GM19351 (cell line): ENCODE results near the gene MCAM.

Experiments
- ATAC-seq: cut with Tn5 transposase; IDR thresholded peaks from one replicate; pipeline ENCODE4 v1.9.1; 2021; ENCODE audit warnings: mild to moderate bottlenecking, moderate library complexity; ENCODE audit not compliant: unreplicated experiment

MCAM gene, protein sequence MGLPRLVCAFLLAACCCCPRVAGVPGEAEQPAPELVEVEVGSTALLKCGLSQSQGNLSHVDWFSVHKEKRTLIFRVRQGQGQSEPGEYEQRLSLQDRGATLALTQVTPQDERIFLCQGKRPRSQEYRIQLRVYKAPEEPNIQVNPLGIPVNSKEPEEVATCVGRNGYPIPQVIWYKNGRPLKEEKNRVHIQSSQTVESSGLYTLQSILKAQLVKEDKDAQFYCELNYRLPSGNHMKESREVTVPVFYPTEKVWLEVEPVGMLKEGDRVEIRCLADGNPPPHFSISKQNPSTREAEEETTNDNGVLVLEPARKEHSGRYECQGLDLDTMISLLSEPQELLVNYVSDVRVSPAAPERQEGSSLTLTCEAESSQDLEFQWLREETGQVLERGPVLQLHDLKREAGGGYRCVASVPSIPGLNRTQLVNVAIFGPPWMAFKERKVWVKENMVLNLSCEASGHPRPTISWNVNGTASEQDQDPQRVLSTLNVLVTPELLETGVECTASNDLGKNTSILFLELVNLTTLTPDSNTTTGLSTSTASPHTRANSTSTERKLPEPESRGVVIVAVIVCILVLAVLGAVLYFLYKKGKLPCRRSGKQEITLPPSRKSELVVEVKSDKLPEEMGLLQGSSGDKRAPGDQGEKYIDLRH

DNA sequence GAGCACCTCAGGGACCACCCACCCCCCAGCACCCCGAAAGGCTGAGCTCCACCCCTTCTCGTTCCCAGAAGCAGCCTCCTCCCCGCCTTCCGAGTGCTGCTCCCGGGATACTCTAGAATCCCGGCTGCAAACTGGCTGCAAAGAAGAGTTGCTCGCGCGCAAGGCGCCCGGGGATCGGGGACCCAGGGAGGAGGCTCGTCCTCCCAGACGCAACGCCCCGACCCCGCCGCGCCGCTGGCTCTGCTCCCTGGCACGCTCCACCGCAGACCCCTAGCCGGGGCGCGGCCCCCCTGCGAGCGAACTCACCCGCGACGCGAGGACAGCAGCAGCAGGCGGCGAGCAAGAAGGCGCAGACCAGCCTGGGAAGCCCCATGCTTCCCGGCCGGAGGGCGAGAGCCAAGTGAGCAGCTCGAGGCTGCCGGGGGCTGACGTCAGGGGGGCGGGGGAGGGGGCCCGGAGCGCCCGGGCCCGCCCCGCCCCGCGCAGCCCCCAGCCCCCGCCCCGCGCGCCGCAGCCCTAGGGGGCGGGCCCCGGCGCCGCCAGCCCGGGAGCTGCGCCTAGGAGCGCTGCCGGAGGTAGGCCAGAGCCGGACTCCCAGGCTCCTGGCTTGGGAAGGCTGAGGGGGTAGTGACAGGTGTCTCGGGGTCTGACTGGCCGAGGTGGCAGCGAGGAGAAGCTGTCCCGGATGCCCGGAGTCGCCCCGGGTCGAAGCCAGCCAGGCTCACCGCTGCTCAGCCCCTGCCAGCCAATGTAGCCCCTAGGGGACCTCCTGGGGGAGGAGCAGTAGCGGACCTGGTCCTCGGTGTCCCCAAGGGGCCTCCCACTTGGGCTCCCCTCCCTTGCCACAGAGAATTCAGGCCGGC is at the start of gene MCAM:
Gene MCAM, minus strand, starts transcription at position 402 of the 863 bp plus-strand sequence. Its CDS starts 29 bp downstream, at position 373.
- ATAC-seq, result no peak

DNA sequence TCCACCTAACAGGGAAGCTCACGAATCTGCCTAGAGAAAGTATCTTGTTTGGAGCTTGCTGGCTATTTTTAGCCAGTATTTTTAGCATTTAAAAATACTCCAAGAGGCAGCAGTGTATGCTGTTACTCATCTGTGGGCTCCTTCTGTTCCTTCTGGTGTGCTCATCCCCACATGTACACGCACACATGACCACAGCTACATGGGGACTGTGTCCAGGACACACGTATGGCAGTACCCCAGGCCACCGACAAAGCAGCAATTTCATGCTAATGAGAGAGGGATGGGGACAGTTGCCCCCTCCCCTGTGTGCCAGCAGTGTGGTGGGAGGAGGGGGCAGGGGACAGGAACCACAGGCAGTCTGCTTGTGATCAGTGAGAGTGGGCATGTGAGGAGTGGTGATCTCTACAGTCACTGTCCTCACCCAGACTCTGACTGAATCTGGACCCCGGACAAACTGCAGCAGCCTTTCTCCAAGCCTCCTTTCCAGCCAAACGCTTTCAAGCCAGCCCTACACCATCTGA is 48.2 kb upstream of the MCAM start:
- ATAC-seq, result no peak

DNA sequence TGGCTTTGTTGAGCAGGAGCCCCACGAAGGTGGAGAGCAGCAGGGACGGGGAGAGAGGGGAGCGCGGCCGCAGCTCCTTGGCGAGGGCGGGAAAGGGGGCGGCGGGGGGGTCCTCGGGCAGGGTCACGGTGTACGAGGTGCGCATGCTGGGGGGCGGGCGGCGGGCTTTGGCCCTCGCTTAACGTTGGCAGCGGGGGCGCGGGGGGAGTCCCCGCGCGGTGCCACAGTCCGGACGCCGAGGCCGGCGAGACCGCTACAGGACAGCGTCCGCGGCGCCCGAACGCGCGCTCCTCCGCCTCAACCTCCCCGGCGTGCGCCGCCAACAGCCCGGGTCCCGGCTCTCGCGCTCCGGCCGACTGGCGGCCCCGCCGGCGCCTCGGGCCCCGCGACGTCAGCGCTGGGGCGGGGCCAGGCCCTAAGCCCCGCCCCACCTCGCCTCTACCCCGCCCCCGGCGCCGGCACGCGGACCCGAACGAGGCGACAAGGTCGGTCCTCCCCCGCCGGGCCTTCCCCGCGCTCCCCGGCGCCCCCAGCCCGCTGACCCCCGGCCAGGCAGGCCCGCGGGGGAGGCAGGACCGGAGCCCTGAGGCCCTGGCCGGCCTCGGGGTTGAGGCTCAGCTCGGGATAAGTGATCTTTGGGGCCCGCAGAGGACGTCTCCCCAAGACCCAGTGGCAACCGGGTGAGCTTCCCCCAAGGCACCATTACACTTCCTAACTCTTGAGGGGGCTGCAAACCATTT is 47.1 kb upstream of the MCAM start:
- ATAC-seq, result peak; percentile 56

DNA sequence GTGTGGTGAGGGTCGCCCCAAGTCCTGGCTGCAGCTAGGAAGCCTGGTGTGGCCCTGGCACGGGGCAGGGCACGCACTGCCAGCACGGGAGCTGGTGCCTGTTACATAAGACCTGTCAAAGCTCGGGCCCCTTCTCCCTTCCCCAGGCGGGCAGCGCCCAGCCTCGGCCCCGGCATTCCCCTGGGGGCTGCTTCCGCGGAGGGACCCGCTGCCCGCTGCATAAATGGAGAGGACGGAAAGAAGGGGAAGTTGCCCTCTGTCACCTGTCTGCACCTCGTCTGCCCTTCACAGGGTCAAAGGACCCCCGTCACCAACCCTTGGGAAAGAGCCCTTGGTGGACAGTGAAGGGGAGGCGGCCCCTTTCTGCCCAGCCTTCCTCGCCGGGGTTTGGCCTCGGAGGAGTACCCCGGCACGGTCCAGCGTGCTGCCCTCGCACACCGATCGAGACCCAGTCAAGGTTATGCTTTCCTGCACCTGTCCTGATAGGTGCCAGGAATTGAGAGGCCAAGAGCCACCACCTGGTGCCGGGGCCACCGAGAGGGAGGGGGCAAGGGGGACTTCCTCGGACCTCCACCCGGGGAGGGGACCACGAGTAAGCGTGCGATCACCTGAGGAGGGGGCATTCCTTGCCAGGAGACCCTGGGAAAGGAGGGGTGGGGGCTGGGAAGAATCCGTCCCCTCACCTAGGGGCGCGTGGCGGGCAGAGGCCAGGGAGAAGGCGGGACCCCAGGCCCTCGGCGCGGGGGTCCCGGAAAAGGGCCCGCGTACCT is 46.3 kb upstream of the MCAM start:
- ATAC-seq, result no peak

DNA sequence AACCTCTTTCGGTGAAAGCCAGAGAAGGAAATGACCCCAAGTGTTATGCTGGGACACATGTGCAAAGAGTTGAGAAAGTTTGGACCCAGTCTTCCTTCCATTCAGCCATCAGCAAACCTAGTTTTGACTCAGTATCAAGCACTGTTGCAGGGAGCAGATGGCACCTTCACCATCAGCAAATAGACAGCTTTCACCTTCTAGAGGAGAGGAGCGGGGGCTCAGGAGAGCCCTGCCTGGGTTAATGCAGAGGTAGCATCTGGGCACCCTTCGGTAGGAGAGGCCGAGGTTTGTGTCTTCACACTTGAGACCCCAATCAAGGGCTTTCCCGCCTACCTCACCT is 45.8 kb upstream of the MCAM start:
- ATAC-seq, result no peak

DNA sequence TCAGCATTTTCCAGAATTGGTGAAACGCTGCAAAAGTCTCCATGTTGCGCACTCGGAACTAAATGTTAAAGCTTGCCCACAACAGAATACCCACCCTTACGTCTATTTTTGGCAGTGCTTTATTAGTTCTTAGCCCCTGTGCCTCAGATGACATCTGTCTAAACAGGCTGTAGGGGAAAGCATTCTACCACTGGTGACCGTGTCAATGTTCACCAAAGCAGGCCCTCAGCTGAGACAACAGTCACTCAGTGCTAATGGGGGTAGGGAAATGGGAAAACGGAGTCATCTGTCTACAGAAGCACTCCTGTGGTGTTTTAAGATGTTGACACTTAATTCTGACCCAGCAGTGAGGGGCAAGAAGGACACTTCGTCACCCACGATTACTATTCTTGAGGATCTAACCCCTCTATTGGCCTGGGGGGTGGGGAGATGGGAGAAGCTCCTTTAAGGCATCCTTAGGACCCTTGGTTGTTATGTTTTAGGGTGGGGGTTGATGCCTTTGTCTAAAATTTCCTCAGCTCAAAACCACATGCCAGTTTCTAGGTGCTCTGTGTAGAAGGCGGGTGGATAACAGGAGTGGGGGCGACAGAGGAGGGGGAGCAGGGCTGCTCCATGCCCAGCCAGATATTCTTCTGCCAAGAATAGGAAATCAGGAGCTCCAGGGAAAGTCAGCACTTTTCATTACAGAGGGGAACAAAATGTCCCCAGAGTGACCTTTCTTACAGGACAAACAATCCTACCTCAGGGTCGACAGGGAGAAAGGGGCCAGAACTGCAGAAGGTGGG is 45.2 kb upstream of the MCAM start:
- ATAC-seq, result no peak

DNA sequence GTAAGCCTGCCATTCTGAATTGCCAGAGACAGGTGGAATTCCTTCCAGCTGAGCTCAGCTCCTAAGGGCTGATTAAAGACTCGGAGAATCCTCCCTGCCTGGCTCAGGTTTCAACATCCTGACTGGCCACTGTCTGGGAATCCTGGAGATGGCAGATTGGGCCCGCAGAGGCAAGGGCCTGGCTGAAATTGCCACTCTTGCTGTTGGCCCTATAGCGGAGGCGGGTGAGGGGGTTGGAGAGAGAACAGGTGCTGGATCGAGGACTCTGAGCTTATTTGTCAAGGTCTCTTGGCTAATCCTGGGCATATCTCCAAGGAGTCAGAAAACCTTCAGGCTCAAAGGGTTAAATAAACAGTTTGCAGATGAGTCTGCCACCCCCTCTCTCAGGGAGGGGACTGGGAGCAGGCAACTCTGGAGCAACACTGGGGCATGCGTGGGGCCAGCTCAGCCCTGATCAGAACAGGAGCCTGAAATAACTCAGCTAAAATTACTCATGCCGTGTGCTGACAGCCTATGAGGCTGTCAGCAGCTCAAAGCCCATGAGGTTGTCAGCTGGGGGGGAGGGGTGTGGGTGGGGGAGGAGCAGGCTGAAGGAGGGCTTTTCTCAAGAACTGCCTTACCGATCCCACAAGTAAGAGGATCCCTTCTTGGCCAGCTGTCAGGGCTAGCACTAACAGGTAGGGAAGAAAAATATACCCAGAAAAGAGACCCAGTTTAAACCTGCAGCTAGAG is 44.3 kb upstream of the MCAM start:
- ATAC-seq, result no peak

DNA sequence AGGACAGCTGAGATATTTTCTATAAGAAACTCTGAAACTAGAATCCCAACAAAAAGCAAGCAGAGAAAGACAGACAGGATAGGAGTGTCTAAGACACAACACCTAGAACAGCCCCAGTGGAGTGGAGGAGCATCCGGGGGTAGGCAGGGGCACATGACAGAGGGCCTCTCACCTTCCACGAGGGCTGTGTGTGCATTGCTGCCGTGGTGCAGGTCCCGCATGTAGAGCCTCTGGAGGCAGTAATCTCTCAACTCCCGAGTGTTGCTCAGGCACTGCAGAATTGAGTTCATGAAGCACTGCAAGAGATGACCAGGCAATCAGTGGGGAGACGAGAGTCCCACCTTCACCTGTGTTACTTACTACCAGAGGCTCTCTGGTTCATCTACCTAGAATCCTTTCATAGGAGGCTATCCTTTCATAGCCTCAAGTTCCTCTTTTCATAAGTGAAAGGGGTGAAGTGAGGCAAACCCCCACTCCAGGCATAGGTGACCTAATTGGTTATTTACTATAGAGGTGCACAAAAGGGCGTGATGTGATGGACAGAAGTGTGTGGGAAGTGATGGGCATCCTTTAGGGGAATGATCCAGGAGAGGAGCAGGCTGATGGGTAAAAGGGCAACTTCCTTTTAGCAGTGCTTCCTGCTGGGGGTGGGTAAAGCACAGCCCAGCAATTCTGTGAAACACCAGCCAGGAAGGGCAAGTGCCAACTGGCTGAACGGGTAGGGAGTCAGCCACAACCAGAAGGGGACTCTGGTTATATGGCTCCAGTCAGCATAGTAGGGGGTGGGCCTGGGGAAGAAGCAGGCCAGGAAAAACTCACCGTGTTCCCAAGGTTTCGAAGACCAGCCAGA is 42.7 kb upstream of the MCAM start:
- ATAC-seq, result no peak

DNA sequence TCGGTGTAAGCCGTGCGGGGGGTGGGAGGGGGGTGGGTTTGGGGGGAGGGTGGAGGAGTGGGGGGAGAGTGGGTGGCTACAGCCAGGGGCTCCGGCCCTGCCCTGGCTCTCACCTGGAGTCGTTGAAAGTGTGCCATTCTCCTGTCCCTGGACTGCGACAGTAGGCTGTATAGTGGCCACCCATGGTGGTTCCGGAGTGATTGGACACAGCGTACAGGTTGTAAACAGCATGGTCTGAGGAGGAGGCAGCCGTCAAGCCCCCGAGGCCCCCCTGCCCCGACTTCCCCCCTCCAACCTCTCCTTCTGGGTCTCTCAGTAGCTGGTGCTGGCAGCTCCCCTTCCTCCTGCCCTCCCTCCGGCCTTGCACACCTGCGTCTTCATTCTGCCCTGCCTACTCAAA is 40.1 kb upstream of the MCAM start:
- no peak for ATAC-seq

DNA sequence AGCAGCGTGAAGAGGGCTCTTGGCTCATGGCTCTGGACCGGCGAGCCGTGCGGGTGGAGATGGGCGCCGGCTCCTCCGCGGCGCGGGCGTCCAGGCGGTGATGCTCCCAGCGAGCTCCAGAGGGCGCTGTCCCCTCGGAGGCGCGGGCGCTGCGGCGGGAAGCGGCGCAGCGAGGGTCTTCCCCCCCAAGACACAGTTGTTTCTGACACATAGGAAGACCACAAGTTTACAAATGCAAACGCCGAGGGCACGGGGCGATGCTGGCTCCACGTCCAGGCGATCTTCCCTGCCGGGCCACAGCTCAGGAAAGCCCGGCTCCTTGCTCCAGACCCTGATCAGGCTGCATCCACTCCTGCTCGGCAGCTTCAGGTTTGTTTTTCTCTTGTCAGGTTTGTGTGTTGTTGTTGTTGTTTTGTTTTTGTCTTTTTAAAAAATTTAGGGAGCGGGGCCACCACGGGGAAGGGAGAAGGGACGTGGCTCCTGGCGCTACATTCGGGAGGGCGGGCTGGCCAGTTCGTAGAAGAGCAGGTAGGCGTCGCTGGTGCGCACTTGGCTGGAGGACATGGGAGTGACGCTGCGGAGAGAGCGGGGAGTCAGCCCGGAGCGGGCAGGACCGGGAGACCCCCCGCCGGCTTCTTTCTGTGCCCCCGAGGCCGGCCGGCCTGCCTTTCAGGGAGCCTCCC is 39.6 kb upstream of the MCAM start:
- ATAC-seq, result peak; percentile 73

DNA sequence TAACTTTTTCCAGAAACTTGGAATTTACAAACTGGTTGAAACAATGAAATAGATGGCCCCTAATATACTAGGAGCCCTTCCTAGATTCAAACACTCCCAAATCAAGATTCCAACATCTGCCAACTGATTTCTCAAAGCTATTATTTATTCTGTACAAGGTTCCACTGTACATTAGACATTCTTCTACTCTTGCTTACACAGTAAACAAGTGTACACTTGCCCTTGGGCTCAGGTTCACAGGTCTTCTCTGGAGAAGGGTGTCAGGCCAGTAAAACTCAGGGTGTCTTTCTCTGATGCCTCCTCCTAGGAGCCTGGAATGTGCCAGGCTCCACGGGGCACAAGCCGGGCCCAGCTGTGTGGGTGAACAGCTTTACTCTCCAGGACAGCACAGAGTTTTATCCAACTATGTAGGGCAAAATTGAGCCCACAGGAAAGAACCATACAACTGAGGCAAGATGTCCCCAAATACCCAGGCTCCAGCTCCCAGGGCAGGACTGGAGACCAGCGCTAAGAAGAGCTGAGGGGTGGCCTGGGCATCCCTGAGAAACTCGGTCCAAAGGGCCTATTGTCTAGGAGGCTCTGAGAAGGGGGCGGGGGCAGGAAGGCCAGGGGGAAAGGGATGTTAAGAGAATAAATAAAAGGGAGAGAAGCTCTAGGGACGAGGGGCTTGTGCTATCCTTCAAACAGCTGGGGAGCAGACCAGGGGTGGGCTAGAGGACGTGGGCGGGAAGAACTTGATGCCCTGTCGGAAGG is 38.3 kb upstream of the MCAM start:
- no peak for ATAC-seq

DNA sequence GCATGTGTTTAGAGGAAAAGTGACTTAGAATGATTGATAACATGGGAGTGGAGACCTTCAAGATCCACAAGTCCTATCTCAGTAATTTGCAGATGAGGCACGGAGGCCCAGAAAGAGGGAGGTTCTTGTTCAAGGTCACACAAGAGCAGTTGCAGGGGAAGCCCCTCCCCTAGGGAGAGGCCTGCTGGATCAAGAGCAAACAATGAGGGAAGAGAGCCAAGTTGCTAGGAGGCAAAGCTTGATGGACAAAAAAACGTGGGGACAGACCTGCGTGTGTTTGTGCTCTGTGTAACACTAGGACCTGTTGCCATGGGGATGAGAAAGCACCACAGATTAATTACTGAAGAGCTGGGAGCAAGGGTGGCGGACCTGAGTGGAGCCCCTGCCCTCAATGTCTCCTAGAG is 35.9 kb upstream of the MCAM start:
- ATAC-seq, result no peak

DNA sequence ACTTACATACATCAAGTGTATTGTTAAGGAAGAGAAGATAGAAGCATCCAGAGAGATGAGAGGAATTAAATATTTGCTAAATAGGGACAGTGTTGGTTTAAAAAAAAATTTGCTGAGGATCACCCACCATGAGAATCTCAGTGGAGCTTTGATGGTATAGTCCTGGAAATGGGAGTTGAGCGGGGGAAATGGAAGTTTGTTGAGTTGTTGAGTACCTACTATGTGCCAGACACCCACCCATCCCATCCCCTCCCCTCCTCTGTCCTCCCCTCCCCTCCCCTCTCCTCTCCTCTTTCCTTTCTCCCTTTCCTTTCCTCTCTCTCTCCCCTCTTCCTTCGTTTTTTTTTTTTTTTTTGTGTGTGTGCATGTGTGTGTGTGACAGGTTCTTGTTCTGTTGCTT is 34.3 kb upstream of the MCAM start:
- no peak for ATAC-seq

DNA sequence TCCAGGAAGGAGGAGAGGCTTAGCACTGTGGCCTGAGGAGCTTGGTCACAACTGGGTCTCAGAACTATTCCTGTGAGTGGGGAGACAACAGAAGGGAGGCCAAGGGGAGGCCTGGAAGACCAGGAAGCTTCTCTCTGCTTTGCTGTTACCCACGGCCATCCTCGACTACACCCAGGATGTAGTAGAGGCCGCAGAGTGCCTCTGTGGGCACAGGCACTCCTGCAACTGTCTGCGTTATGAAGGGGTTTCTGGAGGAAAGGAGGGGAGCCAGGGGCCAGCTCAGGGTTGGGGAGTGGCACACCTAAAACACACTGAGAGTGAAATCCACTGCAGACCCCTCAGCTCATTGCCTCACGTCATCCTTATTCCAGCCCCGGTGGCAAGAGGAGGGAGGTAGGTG is 33.4 kb upstream of the MCAM start:
- ATAC-seq, result no peak

DNA sequence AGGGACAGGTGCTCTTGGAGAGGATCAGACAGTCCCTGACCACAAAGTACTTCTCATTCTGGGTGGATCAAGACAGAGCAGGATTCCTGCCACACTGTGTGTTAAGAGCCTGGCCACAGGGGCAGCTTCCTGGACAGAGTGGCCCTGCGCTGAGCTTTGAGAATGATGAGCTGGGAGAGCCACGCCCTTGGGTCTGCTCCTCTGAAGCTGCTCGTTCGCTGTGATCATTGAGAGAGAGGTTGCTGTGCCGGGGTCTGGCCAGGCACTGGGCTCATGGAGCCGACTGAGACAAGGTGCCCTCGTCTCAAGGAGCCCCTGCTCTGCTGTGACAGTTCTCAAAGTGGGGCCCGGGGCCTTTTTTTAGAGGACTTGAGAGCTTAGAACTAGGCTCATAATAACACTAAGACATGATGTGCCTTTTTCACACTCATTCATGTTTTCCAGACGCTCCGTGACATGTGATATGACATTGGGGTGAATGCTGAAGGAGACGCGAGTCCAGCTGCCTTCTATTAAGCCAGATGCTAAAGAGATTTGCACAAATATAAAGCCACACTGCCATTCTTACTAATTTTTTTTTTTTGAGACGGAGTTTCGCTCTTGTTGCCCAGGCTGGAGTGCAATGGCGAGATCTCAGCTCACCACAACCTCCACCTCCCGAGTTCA is 31.1 kb upstream of the MCAM start:
- no peak for ATAC-seq

DNA sequence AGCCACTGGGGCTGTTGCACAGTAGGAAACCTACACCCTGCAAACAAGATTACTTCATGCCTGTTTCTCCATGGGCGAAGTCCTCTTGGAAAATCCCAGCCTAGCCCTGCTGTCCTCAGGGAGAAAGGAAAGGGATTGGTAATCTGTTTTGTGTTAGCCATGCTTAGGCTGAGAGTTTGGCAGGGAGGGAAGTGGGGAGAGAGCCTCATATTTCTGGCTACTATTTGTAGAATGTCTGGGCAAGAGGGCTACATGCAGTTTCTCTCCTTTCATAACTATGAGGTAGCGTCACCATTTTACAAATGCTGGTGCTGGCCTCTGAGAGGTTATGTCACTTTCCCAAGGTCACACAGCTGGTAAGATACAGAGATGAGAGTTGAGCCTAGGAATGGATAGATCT is 30.3 kb upstream of the MCAM start:
- no peak for ATAC-seq
